ENCODE results near the gene CUL5. TPM values are rescaled to one million over a fixed set of nuclear protein-coding genes. Genes with fewer than 3 reads are reported as not detected.
"Not testable (repeated sequence)": the region's sequence is repeated elsewhere in the genome, so short reads cannot be mapped to it uniquely, and the experiment has no call there.

Gene CUL5
- total RNA-seq, 1 donor from 2014 or later: 42.4 TPM

DNA sequence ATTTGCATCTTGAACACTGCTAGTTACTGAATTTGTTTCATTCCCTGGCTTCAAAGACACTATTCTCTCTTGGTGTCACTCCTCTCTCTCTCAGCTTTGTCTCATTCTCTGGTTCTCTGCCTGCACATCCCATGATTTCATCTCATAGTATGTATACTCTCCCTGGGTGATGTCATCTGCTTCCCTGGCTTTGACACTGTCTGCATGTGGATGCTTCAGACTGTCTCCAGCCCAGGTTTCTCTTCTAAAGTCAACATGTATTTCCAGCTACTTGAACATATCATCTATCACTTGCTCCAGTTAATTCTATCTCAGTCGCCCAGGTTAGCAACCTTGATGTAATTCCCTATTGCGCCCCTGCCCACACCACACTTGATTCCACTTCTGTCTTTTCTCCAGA, 103.4 kb downstream of the CUL5 start:
- DNase-seq (ENCODE audit: low spot score): no peak

DNA sequence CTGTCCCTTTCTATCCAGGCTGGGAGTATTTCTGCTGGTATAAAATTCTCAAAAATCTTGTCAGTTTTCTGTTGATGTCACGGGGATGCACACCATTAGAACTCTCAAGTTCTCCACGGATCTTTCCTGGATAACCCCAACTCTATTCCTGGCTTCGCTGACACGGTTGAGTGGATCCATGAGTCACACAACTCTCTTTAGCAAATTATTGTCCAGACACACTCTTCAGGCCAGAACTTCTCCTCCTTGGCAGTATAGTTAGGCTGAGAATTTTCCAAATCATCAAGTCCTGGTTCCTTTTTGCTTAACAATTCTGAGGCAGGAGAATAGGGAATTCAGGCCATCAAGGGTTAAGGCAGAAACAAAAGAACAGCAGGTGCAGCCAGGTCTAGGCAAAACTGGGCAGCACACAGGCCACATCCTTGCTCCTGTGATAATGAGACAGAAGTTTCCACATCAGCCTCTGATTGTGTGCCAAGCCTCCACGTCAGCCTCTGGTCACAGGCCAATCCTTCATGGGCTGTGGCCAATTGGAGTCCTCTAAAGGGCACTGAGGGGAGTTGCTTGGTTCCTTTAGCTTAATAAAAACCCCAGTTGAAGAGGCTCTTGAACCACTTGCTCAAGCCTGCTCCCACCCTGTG, 106.9 kb downstream of the CUL5 start:
- DNase-seq (ENCODE audit: low spot score): peak; percentile 63

DNA sequence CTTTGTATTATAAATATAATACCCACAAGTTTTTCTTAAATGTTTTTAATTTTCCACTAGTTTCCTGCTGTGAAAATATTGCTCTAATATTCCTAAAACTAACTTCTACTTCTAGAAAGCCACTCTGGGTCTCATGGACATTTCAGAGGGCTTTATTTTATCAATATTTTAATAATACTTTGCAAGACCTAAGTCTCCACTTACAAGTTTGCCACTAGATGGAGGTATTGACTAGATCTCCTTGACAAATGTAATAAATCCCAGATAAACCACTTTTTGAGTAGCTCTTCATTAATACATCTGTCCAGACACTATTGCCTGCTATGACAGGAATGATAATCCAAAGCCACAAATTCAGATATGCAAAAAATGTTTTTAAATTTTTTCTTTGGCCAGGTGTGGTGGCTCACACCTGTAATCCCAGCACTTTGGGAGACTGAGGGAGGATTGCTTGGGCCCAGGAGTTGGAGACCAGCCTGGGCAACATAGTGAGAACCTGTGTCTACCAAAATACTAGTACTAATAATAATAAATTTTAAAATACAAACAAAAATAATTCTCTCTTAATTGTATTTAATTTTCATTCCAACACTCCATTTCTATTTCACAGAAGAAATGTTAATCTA, 109.2 kb downstream of the CUL5 start:
- peak; percentile 41 for DNase-seq (ENCODE audit: low spot score)

DNA sequence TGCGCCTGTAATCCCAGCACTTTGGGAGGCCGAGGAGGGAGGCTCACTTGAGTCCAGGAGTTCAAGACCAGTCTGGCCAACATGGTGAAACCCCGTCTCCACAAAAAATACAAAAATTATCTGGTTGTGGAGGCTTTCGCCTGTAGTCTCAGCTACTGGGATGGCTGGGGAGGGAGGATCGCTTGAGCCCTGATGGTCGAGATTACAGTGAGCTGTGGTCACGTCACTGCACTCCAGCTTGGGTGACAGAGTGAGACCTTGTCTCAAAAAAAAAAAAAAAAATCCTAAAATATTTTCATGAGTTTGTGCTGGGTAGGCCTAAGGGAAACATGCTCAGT, 112.2 kb downstream of the CUL5 start:
- not testable (repeated sequence) for DNase-seq (ENCODE audit: low spot score)

DNA sequence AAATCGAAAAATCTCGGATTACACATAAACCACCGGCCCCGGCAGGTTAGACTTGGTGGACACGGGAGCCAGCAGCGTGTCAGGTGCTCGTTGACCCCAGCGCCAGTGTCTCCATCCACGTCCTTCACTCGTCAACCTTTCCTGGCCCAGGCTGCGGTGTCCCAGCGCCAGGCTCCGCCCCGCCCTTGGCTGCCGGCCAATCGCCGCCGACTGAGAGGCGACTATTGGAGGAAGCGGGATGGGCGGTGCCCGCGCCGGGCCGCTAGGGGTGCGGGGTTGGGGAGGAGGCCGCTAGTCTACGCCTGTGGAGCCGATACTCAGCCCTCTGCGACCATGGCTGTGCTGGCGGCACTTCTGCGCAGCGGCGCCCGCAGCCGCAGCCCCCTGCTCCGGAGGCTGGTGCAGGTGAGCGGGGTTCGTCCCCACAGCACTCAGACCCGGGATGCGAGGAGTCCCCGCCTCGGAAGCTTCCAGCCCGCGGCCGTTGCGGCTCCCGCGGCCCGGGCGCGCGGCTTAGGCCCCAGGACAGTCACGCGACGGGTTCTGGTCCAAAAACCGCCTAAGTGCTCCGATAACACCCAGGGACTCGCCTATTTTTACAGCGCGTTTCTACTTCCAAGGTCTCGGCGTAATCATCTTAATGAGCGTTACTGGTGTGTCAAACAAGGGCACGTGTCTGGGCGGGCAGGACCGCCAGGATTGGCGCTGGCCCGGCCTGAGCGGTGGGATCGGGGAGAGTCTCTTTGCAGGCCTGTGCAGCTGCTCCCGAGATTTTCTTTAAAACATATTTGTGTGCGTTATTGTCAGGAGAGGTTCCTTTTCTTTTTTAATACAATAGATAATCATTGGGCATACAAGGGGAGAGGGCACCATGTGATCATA, 112.8 kb downstream of the CUL5 start, which contains the start of gene ACAT1:
TSS of gene ACAT1 (plus strand) at position 294 of the 882 bp plus-strand sequence. CDS start at position 334, 40 bp downstream.
- peak; percentile 92 for DNase-seq (ENCODE audit: low spot score)

DNA sequence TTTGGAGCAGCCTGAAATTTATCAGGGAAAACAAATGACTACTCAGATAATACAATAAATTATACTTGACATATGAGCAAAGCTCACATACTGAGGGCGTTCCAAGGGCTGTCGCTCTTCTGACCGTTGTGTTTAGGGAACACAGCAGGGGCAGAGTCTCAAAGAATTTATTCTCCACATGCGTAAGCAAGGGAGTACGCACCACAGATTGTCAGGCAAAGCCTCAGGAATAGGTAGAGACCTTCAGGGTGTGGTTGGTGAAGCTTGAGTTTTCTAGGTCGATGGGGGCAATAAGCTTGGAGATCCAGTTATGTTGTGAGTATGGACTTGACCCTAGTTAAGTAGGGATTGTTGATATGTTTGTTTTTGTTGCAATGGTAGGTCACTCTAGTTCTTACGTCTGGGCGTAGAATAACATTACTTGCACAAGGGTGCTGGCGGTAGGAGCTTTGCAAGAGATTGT, 113.5 kb downstream of the CUL5 start:
- DNase-seq (ENCODE audit: low spot score): no peak

DNA sequence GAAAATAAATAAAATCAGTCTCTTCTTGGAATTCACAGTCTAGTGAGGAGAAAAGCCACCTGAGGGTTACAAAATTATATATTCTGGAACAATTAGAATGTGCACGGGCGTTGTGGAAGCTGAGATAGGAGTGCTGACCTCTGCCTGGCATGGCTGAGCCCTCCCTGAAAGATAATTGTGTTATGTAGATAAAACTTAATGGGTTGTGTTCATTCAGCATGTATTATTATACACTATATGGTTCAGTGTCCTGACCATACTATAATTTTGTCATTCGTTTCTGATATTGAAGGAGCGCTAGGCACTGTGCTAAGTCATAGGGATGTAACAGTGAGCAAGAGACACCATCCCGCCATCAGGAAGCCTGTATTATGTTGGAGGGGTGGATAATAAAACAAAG, 116.4 kb downstream of the CUL5 start:
- no peak for DNase-seq (ENCODE audit: low spot score)

DNA sequence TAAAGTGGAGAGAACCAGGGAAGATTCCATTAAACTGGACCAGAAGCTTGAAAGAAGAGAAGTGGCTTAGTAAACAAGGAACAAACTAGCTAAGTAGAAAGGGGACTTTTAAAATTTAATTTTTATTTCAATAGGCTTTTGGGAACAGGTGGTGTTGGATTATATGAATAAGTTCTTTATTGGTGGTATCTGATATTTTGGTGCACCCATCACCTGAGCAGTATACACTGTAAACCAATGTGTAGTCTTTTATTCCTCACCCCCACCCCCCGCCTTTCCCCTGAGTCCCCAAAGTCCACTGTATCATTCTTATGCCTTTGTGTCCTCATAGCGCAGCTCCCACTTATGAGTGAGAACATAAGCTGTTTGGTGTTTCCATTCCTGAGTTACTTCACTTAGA, 120.1 kb downstream of the CUL5 start:
- DNase-seq (ENCODE audit: low spot score): no peak

DNA sequence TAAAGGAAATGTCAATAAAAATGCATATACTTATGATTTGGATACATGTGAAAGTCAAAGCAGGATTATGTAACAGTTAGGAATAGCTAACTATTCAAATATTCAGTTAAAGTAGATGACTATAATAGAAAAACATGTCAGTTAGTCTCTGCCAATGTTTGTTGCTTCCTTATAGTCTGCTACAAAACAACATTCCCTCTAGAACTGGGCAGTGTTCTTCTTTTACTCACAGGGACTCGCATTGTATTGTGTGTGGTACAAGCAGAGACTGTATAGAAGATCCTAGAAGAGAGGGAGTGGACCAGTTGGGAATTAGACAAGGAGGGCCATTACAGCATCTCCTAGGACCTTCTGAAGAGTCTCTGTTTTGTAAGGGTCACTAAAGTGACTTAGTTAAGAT, 123.3 kb downstream of the CUL5 start:
- no peak for DNase-seq (ENCODE audit: low spot score)

DNA sequence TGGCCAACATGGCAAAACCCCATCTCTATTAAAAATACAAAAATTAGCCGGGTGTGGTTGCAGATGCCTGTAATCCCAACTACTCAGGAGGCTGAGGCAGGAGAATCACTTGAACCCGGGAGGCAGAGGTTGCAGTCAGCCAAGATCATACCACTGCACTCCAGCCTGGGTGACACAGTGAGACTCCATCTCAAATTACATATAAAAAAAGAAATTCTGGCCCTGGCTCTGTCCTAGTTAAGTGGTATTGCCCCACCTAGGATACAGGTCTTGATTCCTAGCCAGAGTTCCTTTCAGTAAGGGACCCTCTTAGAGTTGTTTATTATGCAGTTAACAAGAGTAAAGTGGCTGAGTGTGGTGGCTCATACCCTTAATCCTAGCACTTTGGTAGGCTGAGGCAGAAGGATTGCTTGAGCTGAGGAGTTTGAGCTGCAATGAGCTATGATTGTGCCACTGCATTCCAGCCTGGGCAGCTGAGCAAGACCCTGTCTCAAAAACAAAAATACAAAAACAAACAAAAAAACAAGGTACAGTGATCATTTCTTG, 124.4 kb downstream of the CUL5 start:
- not testable (repeated sequence) for DNase-seq (ENCODE audit: low spot score)

DNA sequence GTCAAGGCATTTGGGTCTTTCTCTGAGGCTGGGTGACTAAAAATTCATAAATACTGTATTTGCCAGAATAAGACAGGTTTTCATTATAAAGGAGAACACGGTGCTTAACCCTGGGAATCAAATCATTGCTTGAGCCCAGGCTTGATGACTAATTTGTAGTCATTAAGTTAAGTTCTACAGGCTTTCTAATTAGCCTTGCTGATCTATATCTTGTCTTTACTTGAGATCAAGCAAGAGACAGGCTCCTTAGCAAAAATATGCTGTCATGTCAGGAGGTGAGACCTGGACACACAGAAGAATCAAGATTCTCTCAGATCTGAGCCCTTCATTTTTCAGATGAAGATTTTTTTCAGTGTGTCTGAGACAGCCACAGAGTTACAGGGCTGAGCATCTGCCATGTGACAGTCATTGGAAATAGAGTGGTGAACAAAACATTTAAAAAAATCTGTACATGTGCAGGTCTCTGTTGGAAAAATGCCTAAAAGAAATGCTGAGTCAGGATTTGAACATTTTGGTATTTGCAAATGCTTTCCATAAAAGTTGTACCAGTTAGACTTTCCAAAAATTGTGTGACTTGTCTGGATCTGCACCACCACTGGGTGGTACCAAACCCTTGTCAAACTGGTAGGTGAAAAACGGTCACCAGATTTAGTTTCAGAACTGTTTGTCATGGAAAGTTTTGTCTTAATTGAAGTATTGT, 127.3 kb downstream of the CUL5 start:
- no peak for DNase-seq (ENCODE audit: low spot score)

DNA sequence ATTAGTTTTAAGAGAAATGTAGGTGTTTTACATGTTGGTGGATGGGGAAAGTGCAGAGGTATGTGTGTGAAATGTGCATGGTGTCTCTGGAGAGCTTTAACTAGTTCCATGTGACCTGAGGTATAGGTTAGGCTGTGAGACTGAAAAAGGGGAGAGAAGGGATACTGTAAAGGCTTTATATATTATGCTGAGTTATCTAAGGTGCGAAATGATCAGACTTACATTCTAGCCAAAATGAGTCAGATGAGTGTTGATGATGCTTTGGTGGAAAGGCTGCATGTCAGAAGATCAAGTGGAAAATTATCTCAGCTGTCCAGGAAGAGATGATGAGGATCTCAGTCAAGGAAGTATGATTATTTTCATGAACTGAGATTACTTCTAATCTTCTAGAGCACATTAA, 128.5 kb downstream of the CUL5 start:
- no peak for DNase-seq (ENCODE audit: low spot score)

DNA sequence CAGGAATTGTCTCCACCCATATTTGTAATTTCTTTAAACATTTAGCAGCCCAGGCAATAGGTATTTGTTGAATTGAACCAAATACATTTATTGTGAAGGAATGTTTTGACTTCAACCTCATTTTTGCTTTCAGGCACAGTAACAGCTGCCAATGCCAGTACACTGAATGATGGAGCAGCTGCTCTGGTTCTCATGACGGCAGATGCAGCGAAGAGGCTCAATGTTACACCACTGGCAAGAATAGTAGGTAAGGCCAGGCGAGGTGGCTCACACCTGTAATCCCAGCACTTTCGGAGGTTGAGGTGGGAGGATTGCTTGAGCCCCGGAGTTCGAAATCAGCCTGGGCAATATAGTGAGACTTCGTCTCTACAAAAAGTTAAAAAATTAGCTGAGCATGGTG, 133.6 kb downstream of the CUL5 start:
- DNase-seq (ENCODE audit: low spot score): no peak

DNA sequence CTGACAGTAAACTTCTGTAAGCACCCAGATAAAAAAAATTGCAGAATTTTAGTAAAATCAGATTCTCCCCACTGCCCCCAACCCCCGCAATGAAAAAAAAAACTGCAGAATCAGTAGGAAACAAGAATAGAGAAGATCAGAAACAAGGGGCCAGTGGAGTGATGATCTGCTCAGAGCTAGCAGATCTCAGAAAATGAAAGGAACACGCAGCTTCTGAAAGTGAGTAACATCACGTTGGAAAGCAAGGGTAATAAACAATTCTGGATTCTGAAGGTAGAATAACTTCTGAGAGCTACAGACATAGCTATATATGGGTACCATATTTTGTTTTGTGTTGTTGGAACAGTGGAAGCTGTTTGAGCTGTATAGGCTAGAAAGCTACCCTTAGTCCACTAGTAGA, 135.9 kb downstream of the CUL5 start:
- no peak for DNase-seq (ENCODE audit: low spot score)

DNA sequence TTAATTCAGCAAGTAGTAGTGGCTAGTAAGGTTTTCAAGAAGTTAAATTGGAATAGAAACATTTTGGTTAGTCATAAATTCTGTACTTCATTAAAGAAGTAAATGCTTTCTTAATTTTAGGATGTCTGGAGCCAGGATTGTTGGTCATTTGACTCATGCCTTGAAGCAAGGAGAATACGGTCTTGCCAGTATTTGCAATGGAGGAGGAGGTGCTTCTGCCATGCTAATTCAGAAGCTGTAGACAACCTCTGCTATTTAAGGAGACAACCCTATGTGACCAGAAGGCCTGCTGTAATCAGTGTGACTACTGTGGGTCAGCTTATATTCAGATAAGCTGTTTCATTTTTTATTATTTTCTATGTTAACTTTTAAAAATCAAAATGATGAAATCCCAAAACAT, 138.5 kb downstream of the CUL5 start:
- DNase-seq (ENCODE audit: low spot score): no peak

DNA sequence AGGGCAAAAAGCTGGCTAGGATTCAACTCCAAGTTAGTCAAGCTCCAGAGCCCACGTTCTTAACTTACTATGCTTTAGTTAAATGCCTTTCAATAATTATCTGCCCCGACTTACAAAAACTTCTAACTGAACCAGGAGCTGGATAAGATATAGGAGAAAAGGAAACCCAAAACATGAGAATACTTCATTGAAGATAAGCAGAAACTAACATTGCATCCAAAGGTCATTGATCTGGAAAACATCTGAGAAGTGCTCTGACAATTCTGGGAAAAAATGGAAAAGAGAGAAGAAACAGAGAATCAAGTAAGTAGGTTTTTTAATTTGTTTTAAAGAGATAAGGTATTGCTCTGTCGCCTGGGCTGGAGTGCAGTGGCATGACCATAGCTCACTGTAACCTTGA, 139.9 kb downstream of the CUL5 start:
- DNase-seq (ENCODE audit: low spot score): no peak

DNA sequence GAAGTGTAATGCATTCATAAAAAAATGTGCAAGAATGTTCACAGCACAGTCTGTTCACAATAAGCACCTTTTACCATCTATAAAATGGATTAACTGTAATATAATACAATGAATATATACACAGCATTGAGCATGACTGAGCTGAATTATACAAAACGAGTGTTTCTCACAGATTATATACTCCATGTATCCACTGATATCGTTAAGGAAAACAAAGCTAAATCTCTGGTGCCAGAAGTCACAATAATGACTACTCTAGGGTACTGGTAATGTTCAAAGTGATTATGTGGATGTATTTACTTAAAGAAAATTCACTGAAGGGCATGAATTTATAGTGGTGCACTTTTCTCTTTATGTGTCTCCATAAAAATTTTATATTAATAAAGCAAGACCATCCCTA, 145.9 kb downstream of the CUL5 start:
- DNase-seq (ENCODE audit: low spot score): no peak
